ENCODE results near the gene LRGUK.

The LRGUK gene

DNA sequence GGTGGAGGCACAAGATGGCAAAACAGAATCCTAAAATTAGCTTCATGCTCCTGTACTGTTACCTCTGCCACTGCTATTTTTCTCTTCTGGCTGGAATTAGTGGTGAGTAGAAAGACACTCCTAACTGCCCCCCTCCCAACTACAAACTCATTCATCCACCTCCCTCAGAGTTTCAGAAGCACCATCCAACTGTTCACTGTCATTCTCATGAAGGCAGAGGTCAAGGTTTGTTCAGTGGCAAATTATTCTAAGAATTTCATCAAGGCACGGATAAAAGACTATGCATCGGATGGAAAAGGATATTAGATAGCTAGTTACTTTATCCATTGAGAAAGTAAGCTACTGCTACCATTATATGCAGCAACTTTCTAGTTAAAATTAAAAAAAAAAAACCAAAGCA, 59.7 kb downstream of the LRGUK start:
- Histone ChIP-seq H3K4me3 (ENCODE audit: low read depth, low read length, poor library complexity, severe bottlenecking) (no peak overlapping the region), H3K27ac (ENCODE audit: low read depth, low read length, poor library complexity, severe bottlenecking) (no peak overlapping the region), H4K20me1 (ENCODE audit: insufficient read depth, low read length) (no peaks in the 10 kb centered on the region), H3K79me2 (ENCODE audit: insufficient read depth, low read length) (no peaks in the 10 kb centered on the region), H3K4me1 (ENCODE audit: insufficient read depth, low read length, severe bottlenecking) (peaks cover 12% of the 10 kb centered on the region), H3K9me3 (ENCODE audit: low read length) (no peaks in the 10 kb centered on the region), H3K9me2 (ENCODE audit: low read depth, low read length) (no peaks in the 10 kb centered on the region), H3K4me2 (ENCODE audit: low read length) (no peak overlapping the region), H3K36me3 (ENCODE audit: insufficient read depth, low read length) (no peaks in the 10 kb centered on the region), H3K27me3 (ENCODE audit: insufficient read depth, low read length) (no peaks in the 10 kb centered on the region), H2AFZ (ENCODE audit: low read length) (no peak overlapping the region), H3K9ac (ENCODE audit: low read length) (no peak overlapping the region), H3F3A (ENCODE audit: insufficient read depth, low read length) (no peaks in the 10 kb centered on the region)
- TF ChIP-seq, protein P1, sequence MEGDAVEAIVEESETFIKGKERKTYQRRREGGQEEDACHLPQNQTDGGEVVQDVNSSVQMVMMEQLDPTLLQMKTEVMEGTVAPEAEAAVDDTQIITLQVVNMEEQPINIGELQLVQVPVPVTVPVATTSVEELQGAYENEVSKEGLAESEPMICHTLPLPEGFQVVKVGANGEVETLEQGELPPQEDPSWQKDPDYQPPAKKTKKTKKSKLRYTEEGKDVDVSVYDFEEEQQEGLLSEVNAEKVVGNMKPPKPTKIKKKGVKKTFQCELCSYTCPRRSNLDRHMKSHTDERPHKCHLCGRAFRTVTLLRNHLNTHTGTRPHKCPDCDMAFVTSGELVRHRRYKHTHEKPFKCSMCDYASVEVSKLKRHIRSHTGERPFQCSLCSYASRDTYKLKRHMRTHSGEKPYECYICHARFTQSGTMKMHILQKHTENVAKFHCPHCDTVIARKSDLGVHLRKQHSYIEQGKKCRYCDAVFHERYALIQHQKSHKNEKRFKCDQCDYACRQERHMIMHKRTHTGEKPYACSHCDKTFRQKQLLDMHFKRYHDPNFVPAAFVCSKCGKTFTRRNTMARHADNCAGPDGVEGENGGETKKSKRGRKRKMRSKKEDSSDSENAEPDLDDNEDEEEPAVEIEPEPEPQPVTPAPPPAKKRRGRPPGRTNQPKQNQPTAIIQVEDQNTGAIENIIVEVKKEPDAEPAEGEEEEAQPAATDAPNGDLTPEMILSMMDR (IDR thresholded peaks at IDR 0.05; ENCODE audit: low read length): no peak
- TF ChIP-seq EZH2 (IDR thresholded peaks at IDR 0.05; ENCODE audit: borderline replicate concordance, low read length): no peak

DNA sequence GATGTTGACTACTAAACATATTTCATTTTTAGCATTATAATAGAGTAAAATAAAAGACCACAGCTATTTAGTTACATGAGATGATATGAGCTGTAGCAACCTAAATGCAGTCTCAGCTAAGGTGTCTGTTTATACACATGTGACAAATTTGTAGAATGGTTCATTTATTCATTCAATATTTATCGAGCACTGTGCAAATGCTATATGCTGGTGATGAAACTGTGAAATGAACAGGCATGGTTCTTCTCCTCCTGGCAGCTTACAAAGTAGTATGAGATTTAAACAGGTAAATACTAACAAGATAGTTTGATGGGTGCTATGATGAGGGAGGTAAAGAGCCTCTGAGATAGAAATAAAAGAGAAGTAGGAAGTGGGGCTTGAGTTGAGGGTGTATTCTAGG, 60.8 kb downstream of the LRGUK start:
- no peaks in the 10 kb centered on the region for H4K20me1 ChIP-seq (ENCODE audit: insufficient read depth, low read length)
- H3K27ac ChIP-seq (ENCODE audit: low read depth, low read length, poor library complexity, severe bottlenecking): no peak overlapping the region
- no peak overlapping the region for H3K4me3 ChIP-seq (ENCODE audit: low read depth, low read length, poor library complexity, severe bottlenecking)
- no peaks in the 10 kb centered on the region for H3K79me2 ChIP-seq (ENCODE audit: insufficient read depth, low read length)
- H3K9me2 ChIP-seq (ENCODE audit: low read depth, low read length): no peaks in the 10 kb centered on the region
- TF ChIP-seq, protein P1 (IDR thresholded peaks at IDR 0.05; ENCODE audit: low read length): no peak
- no peaks in the 10 kb centered on the region for H3F3A ChIP-seq (ENCODE audit: insufficient read depth, low read length)
- H3K4me2 ChIP-seq (ENCODE audit: low read length): no peak overlapping the region
- no peak overlapping the region for H3K9ac ChIP-seq (ENCODE audit: low read length)
- no peak overlapping the region for H2AFZ ChIP-seq (ENCODE audit: low read length)
- H3K27me3 ChIP-seq (ENCODE audit: insufficient read depth, low read length): no peaks in the 10 kb centered on the region
- no peaks in the 10 kb centered on the region for H3K36me3 ChIP-seq (ENCODE audit: insufficient read depth, low read length)
- H3K9me3 ChIP-seq (ENCODE audit: low read length): no peaks in the 10 kb centered on the region
- peaks cover 12% of the 10 kb centered on the region for H3K4me1 ChIP-seq (ENCODE audit: insufficient read depth, low read length, severe bottlenecking)

DNA sequence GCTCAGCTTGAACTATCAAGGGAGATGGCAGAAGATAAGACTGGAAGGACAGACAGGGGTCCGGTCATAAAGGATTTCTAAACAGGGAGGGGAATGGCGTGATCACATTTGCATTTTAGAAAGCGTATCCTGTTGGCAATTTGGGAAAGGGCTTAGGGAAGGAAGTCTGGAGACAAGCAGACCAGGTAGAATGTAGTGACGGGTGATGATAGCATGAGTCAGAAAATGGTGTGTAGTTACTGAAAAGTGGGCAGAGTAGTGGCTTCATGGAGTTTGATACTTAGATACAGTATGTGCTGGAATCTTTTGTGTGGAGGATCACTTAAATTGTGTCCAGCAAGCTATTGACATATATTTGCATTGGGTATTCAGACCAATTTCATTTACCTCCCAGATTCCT, 61.2 kb downstream of the LRGUK start:
- H3K27ac ChIP-seq (ENCODE audit: low read depth, low read length, poor library complexity, severe bottlenecking): no peak overlapping the region
- no peak overlapping the region for H3K4me2 ChIP-seq (ENCODE audit: low read length)
- no peak overlapping the region for H2AFZ ChIP-seq (ENCODE audit: low read length)
- no peak overlapping the region for H3K4me3 ChIP-seq (ENCODE audit: low read depth, low read length, poor library complexity, severe bottlenecking)
- H4K20me1 ChIP-seq (ENCODE audit: insufficient read depth, low read length): no peaks in the 10 kb centered on the region
- peaks cover 12% of the 10 kb centered on the region for H3K4me1 ChIP-seq (ENCODE audit: insufficient read depth, low read length, severe bottlenecking)
- no peaks in the 10 kb centered on the region for H3K27me3 ChIP-seq (ENCODE audit: insufficient read depth, low read length)
- no peaks in the 10 kb centered on the region for H3F3A ChIP-seq (ENCODE audit: insufficient read depth, low read length)
- H3K9me3 ChIP-seq (ENCODE audit: low read length): no peaks in the 10 kb centered on the region
- no peaks in the 10 kb centered on the region for H3K9me2 ChIP-seq (ENCODE audit: low read depth, low read length)
- H3K79me2 ChIP-seq (ENCODE audit: insufficient read depth, low read length): no peaks in the 10 kb centered on the region
- H3K36me3 ChIP-seq (ENCODE audit: insufficient read depth, low read length): no peaks in the 10 kb centered on the region
- no peak for TF ChIP-seq EZH2 (IDR thresholded peaks at IDR 0.05; ENCODE audit: borderline replicate concordance, low read length)
- H3K9ac ChIP-seq (ENCODE audit: low read length): no peak overlapping the region

DNA sequence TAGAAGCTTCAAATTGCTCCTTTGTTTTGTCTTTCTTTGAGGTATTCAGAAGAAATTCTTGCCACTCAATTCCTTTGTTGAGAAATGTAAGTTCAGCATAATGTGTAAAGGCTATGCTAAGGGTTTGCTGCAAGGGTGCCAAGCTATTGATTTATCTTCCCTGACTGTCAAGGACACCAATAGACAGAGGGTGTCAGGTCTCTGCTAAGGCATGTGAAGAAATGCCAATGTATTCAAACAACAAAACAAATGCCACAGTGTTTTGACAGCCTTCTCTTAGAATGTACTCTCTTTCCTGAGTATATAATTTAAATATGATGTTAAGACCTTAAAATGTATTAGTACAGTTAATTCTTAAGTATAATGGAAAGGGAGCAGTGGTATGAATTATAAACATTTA, 62.4 kb downstream of the LRGUK start:
- H3K9ac ChIP-seq (ENCODE audit: low read length): no peak overlapping the region
- no peaks in the 10 kb centered on the region for H3K79me2 ChIP-seq (ENCODE audit: insufficient read depth, low read length)
- no peaks in the 10 kb centered on the region for H3K9me2 ChIP-seq (ENCODE audit: low read depth, low read length)
- no peaks in the 10 kb centered on the region for H3K9me3 ChIP-seq (ENCODE audit: low read length)
- H3K4me1 ChIP-seq (ENCODE audit: insufficient read depth, low read length, severe bottlenecking): peaks cover 12% of the 10 kb centered on the region
- no peak overlapping the region for H3K4me3 ChIP-seq (ENCODE audit: low read depth, low read length, poor library complexity, severe bottlenecking)
- TF ChIP-seq EZH2 (IDR thresholded peaks at IDR 0.05; ENCODE audit: borderline replicate concordance, low read length): no peak
- TF ChIP-seq, protein P1 (IDR thresholded peaks at IDR 0.05; ENCODE audit: low read length): no peak
- H3F3A ChIP-seq (ENCODE audit: insufficient read depth, low read length): no peaks in the 10 kb centered on the region
- no peaks in the 10 kb centered on the region for H3K36me3 ChIP-seq (ENCODE audit: insufficient read depth, low read length)
- no peaks in the 10 kb centered on the region for H4K20me1 ChIP-seq (ENCODE audit: insufficient read depth, low read length)
- H3K4me2 ChIP-seq (ENCODE audit: low read length): no peak overlapping the region
- no peak overlapping the region for H2AFZ ChIP-seq (ENCODE audit: low read length)
- no peaks in the 10 kb centered on the region for H3K27me3 ChIP-seq (ENCODE audit: insufficient read depth, low read length)
- no peak overlapping the region for H3K27ac ChIP-seq (ENCODE audit: low read depth, low read length, poor library complexity, severe bottlenecking)

All from OCI-LY1 (cell line).